ENCODE measurements around the gene CPNE2. TPM values are rescaled to one million over a fixed set of nuclear protein-coding genes. Genes with fewer than 3 reads are reported as not detected.
"Not testable (repeated sequence)": the region's sequence is repeated elsewhere in the genome, so short reads cannot be mapped to it uniquely, and the experiment has no call there.

Gene CPNE2
- total RNA-seq, 2 donors from 2014 or later: 16.0 to 26.1 TPM

DNA sequence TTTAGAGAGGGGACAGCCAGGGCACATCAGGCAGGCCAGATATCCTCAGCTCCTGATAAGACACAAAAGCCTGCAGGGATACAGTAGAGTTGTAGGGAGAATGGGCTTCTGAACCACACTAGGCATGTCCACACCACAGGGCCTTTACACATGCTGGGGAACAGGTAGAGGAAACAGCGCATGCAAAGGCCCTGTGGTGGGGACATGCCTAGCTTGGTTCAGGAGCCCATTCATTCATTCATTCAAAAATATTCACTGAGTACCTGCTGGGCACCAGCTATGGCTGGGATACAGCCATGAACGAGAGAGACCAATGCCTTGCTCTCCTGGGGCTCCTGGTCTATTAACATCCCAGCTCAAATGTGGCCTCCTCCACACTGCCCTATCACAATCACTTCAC is 4.4 kb downstream of the CPNE2 start:
- no peak for DNase-seq (ENCODE audit: low spot score)
- Histone ChIP-seq H3K9me3 (no peaks in the 10 kb centered on the region), H3K27me3 (no peaks in the 10 kb centered on the region), H3K4me3 (no peak overlapping the region), H3K36me3 (no peaks in the 10 kb centered on the region), H3K27ac (no peak overlapping the region), H3K4me1 (peaks cover 0 to 30% of the 10 kb centered on the region in 2 donors)
- TF ChIP-seq, protein P1, sequence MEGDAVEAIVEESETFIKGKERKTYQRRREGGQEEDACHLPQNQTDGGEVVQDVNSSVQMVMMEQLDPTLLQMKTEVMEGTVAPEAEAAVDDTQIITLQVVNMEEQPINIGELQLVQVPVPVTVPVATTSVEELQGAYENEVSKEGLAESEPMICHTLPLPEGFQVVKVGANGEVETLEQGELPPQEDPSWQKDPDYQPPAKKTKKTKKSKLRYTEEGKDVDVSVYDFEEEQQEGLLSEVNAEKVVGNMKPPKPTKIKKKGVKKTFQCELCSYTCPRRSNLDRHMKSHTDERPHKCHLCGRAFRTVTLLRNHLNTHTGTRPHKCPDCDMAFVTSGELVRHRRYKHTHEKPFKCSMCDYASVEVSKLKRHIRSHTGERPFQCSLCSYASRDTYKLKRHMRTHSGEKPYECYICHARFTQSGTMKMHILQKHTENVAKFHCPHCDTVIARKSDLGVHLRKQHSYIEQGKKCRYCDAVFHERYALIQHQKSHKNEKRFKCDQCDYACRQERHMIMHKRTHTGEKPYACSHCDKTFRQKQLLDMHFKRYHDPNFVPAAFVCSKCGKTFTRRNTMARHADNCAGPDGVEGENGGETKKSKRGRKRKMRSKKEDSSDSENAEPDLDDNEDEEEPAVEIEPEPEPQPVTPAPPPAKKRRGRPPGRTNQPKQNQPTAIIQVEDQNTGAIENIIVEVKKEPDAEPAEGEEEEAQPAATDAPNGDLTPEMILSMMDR (IDR thresholded peaks at IDR 0.05): no peak

DNA sequence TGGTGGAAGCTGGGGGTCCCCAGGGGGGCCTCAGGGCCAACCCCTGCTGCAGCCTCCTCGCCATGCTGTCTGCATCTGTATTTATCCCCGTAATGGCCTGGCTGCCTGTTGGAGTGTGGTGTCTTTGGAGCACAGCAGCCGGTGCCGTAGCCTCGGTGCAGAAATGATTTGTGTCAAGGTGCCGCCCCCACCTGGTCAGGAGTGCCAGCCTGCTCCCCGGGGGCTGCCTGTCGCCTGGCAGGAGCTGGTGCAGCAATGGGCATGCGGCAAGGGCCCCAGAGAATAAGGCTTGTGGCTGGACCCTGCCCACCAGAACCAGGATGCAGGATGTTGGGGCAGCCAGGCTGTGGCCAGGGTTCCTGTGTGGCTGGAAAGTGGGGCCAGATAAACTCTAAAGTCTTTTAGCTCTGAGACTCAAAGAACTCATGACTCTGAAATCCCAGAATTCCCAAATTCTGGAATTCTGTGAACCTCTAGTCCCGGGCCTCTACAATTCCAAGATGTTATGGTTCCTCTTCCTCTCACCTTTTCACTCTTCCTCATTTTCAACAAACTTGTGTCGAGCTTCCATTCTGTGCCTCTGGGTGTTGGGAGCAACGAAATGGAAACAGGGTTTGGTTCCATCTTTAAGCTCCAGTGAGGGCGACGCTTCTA is 5.9 kb downstream of the CPNE2 start:
- no peaks in the 10 kb centered on the region for H3K9me3 ChIP-seq
- H3K27me3 ChIP-seq: no peaks in the 10 kb centered on the region
- TF ChIP-seq, protein P1 (IDR thresholded peaks at IDR 0.05): no peak
- no peak overlapping the region for H3K4me3 ChIP-seq
- no peak overlapping the region for H3K27ac ChIP-seq
- no peak for DNase-seq (ENCODE audit: low spot score)
- H3K36me3 ChIP-seq: no peaks in the 10 kb centered on the region
- peaks cover 0 to 23% of the 10 kb centered on the region in 2 donors for H3K4me1 ChIP-seq

DNA sequence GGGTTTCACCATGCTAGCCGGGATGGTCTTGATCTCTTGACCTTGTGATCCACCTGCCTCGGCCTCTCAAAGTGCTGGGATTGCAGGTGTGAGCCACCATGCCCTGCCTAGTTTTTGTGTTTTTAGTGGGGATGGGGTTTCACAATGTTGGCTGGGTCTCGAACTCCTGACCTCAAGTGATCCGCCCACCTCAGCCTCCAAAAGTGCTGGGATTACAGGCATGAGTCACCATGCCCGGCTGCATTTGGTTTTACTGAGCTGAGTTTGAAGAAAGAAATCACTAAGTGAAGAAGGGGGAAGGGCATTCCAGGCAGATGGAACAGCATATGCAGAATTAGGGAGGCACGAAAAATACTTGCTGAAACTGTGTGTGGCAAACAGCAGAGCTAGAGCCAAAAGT is 7.6 kb downstream of the CPNE2 start:
- not testable (repeated sequence) for H3K4me3 ChIP-seq; H3K9me3 ChIP-seq; DNase-seq (ENCODE audit: low spot score); H3K27me3 ChIP-seq; H3K36me3 ChIP-seq; H3K27ac ChIP-seq
- H3K4me1 ChIP-seq: peaks cover 0 to 12% of the 10 kb centered on the region in 2 donors

DNA sequence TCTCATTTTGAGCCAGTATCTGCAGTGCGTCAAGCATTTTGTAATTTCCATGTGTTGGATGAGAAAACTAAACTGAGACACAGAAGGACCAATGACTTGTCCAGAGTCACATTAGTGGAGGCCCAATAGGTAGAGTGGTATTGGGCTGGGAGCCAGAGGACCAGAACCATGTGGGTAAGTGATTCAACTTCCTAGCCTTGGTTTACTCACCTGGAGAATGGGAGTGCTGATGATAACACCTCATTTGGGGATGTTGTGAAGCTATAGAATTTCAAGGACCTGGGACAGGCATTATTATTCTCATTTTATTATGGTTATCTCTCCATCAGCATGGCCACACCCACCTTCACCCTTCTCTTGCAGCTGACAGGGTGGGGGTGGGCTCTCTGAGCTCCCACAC is 8.1 kb downstream of the CPNE2 start:
- TF ChIP-seq, protein P1 (IDR thresholded peaks at IDR 0.05): no peak
- Histone ChIP-seq H3K4me1 (peaks cover 0 to 13% of the 10 kb centered on the region in 2 donors), H3K9me3 (no peaks in the 10 kb centered on the region), H3K4me3 (no peak overlapping the region), H3K27me3 (no peaks in the 10 kb centered on the region), H3K36me3 (no peaks in the 10 kb centered on the region), H3K27ac (no peak overlapping the region)
- no peak for DNase-seq (ENCODE audit: low spot score)

DNA sequence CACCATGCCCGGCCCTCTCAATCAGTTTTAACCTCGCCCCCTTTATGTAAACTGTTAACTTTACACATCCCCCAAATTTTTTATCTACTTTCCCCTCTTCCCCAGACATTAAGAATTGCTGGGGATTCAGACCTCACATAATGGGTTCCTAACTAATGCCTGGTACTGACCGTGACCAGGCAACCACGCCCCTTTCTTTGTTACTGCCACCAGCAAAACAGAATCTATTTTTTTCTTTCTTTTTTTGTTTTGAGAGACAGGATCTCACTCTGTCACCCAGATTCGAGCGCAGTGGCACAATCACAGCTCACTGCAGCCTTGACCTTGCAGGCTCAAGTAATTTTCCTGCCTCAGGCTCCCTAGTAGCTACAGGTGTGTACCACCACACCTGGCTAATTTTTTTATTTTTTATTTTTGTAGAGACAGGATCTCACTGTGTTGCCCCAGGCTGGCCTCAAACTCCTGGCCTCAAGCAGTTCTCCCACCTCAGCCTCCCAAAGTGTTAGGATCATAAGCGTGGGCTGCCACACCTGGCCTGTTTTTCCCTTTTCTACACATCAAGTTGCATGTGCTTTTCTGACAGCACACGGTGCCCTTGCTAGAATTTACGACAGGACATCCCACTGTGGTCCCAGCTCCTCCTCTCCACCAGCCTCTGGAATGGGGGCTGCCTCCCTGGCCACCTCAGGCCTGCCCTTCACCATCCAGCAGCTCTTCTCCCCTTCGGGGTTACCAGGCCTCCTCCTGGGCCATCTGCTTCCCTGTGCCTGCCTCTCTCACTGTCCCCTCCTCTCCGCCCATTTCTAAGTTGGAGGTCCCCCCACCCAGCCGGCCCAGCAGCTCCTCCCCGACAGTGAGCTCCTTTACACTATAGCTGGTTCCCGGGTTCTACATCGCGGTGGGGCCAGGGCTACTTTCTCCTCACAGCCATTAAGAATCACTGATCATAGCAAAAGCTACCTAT is 10.8 kb downstream of the CPNE2 start:
- Histone ChIP-seq H3K27ac (no peak overlapping the region), H3K9me3 (no peaks in the 10 kb centered on the region), H3K4me1 (peaks cover 0 to 27% of the 10 kb centered on the region in 2 donors), H3K27me3 (no peaks in the 10 kb centered on the region), H3K36me3 (no peaks in the 10 kb centered on the region), H3K4me3 (no peak overlapping the region)
- TF ChIP-seq, protein P1 (IDR thresholded peaks at IDR 0.05): no peak
- DNase-seq (ENCODE audit: low spot score): no peak

DNA sequence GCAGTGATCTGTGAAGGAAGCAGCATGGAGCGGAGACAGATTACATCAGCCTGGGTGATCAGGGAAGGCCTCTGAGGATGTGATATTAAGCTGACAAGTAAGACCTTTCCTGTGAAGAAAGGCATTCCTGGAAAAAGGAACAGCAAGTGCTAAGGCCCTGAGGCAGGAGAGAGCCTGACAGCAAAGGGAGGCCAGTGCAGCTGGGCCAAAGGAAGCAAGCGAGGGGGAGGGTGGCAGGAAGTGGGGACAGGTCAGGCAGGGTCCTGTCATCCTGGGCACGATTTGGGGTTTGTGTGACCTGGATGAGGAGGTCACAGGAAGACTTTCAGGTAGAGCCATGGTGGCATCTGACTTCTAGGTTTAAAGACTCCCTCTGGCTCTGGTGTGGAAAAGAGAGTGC is 12.3 kb downstream of the CPNE2 start:
- DNase-seq (ENCODE audit: low spot score): no peak
- TF ChIP-seq, protein P1 (IDR thresholded peaks at IDR 0.05): no peak
- H3K27ac ChIP-seq: no peak overlapping the region
- H3K4me1 ChIP-seq: peaks cover 0 to 24% of the 10 kb centered on the region in 2 donors
- no peak overlapping the region for H3K4me3 ChIP-seq
- H3K9me3 ChIP-seq: no peaks in the 10 kb centered on the region
- H3K27me3 ChIP-seq: no peaks in the 10 kb centered on the region
- H3K36me3 ChIP-seq: no peaks in the 10 kb centered on the region

All from right atrium auricular region (tissue), 2 donors.